ENCODE measurements around the gene RESP18.

GRCh38 chr2:219381448-219381847, 48.9 kb upstream of the RESP18 start:
- TF ChIP-seq, protein P1, sequence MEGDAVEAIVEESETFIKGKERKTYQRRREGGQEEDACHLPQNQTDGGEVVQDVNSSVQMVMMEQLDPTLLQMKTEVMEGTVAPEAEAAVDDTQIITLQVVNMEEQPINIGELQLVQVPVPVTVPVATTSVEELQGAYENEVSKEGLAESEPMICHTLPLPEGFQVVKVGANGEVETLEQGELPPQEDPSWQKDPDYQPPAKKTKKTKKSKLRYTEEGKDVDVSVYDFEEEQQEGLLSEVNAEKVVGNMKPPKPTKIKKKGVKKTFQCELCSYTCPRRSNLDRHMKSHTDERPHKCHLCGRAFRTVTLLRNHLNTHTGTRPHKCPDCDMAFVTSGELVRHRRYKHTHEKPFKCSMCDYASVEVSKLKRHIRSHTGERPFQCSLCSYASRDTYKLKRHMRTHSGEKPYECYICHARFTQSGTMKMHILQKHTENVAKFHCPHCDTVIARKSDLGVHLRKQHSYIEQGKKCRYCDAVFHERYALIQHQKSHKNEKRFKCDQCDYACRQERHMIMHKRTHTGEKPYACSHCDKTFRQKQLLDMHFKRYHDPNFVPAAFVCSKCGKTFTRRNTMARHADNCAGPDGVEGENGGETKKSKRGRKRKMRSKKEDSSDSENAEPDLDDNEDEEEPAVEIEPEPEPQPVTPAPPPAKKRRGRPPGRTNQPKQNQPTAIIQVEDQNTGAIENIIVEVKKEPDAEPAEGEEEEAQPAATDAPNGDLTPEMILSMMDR (IDR thresholded peaks at IDR 0.05), result no peak
- no peak for TF ChIP-seq POLR2A (IDR thresholded peaks at IDR 0.05)
- no peak for TF ChIP-seq EP300 (IDR thresholded peaks at IDR 0.05)

Data from ovary (tissue), 3 donors.